HepG2 (cell line): Measurements from ENCODE around the gene AUP1. TPM values are rescaled to one million over a fixed set of nuclear protein-coding genes. Genes with fewer than 3 reads are reported as not detected.

Source experiments
- BCL3 ChIP-seq: sonication (generic); formaldehyde crosslinking; IDR thresholded peaks from 2 replicates; pipeline ENCODE4 v1.5.1; 2020; ENCODE audit warnings: mild to moderate bottlenecking, missing genetic modification reagents, moderate library complexity
- CREM ChIP-seq, 2 experiments: sonication (generic) in 1 of 2; formaldehyde crosslinking in 1 of 2; IDR thresholded peaks; 2 replicates each; pipeline versions ENCODE4 v1.4.0 to v1.6.1; 2016 to 2020; ENCODE audit warnings: antibody characterized with exemption in 1 of 2, mild to moderate bottlenecking in 1 of 2, missing genetic modification reagents in 1 of 2
- EED ChIP-seq: sonication (generic); formaldehyde crosslinking; IDR thresholded peaks from 2 replicates; pipeline ENCODE4 v1.5.0; 2020; ENCODE audit warnings: mild to moderate bottlenecking, missing genetic modification reagents
- HBP1 ChIP-seq: IDR thresholded peaks from 2 replicates; pipeline ENCODE4 v1.6.1; 2016; ENCODE audit warnings: low read depth, control low read depth
- NPAS2 ChIP-seq: sonication (generic); formaldehyde crosslinking; IDR thresholded peaks from 2 replicates; pipeline ENCODE4 v1.8.0; 2022; ENCODE audit warnings: mild to moderate bottlenecking, missing genetic modification reagents, borderline replicate concordance
- SNAPC2 ChIP-seq: sonication (generic); formaldehyde crosslinking; IDR thresholded peaks from 2 replicates; pipeline ENCODE4 v1.8.1; 2022; ENCODE audit warnings: mild to moderate bottlenecking, missing genetic modification reagents
- SSRP1 ChIP-seq: IDR thresholded peaks from 2 replicates; pipeline ENCODE4 v1.6.1; 2016; ENCODE audit warnings: control low read depth
- ZNF333 ChIP-seq: sonication (generic); formaldehyde crosslinking; IDR thresholded peaks from 2 replicates; pipeline ENCODE4 v1.4.0; 2020; ENCODE audit warnings: mild to moderate bottlenecking, missing genetic modification reagents, borderline replicate concordance
- ZNF605 ChIP-seq: sonication (generic); formaldehyde crosslinking; IDR thresholded peaks from 2 replicates; pipeline ENCODE4 v1.8.0; 2022; ENCODE audit warnings: mild to moderate bottlenecking, missing genetic modification reagents
- ZNF770 ChIP-seq: sonication (generic); formaldehyde crosslinking; IDR thresholded peaks from 2 replicates; pipeline ENCODE4 v1.5.0; 2020; ENCODE audit warnings: mild to moderate bottlenecking, missing genetic modification reagents
- polyA plus RNA-seq, 8 experiments: library from polyadenylated mRNA; depleted of rRNA in 3 of 8; stranded (reverse) in 7 of 8; unstranded in 1 of 8; fragments of >200 nt; fragmentation: Illumina TruSeq in 4 of 8; extraction: Trizol in 4 of 8; gene quantifications; 2 replicates each; pipeline versions ENCODE4 v1.2.1 to v1.2.3, GENCODE V29; 2011 to 2016; ENCODE audit warnings: low read depth in 4 of 8, missing spikeins in 1 of 8, mixed read lengths in 1 of 8; ENCODE audit not compliant: insufficient read depth in 1 of 8
- total RNA-seq, 5 experiments: library from RNA; depleted of rRNA; stranded (reverse); fragments of >200 nt; fragmentation: Illumina TruSeq; extraction: Trizol; gene quantifications; 2 replicates each; pipeline ENCODE4 v1.2.3, GENCODE V29; 2016; ENCODE audit warnings: low read depth in 1 of 5
- TF ChIP-seq, protein P1 (sequence below): sonication (generic); formaldehyde crosslinking; IDR thresholded peaks from 2 replicates; pipeline ENCODE4 v1.9.0; 2022; ENCODE audit warnings: low read depth, missing genetic modification reagents
- TF ChIP-seq, protein P2 (sequence below): sonication (generic); formaldehyde crosslinking; IDR thresholded peaks from 2 replicates; pipeline ENCODE4 v1.5.0; 2020; ENCODE audit warnings: mild to moderate bottlenecking, missing genetic modification reagents, borderline replicate concordance
- TF ChIP-seq, protein P3 (sequence below): sonication (generic); formaldehyde crosslinking; IDR thresholded peaks from 2 replicates; pipeline ENCODE4 v1.8.0; 2022; ENCODE audit warnings: missing genetic modification reagents, mild to moderate bottlenecking, inconsistent platforms, borderline replicate concordance

AUP1 gene
- total and polyA plus RNA-seq, 2 of the 13 experiments (the other 11 are each of a cell fraction or from before 2014, with no cell fraction given), result 174 to 267 TPM

DNA sequence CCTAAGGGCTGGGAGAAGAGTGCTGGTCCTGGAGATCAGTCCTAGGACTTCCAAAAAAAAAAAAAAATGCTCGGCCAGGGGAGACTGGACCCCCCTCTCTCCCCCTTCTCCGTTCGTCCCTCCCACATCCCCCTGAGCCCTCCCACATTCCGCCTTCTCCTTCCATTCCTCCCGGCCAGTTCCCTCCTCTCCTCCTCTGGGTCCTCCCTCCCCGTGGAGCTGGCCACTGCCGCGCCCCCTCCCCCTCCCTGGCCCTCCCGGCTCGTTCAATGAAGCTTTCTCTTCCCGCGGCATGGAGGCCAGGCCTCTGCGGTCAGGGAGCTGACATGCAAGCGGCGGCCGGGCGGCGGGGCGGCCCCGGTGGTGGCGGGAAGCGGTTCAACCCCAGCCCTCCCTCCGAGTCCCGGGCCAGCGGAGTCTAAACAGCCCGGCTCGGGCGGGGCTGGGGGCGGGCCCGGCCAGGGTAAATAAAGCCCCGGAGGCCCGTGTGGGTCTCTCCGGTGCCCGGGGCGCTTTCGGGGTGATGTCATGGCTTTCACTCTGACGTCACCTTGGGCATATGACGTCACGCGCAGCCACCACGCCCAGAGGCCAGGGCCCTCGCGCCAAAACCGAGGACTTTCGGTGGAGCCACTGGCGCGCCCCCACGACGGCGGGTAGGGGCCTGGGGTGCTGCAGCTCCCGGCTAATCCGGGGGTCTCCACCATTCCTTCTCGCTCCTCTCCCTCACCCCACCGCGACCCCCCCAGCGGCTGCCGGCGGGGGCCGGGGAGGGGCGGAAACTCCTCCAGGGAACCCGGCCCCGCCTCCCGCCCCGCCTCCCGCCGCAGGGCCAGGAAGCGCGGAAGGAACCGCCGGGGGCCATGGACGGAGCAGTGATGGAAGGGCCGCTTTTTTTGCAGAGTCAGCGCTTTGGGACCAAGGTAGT is 24.6 kb upstream of the AUP1 start, which contains the start of the genes DOK1 and LOXL3 (continued):
- TF ChIP-seq BCL3 (CRISPR knock-in tag) (no peak), ZNF333 (CRISPR knock-in tag) (0 out of 2 replicates have a peak, but pooled peaks have one; percentile 57), SNAPC2 (CRISPR knock-in tag) (peak; percentile 76; the same call in 1 of the 2 replicates), SSRP1 (CRISPR knock-in tag) (0 out of 2 replicates have a peak, but pooled peaks have one; percentile 73), HBP1 (CRISPR knock-in tag) (peak; percentile 23; the same call in 1 of the 2 replicates), ZNF605 (CRISPR knock-in tag) (0 out of 2 replicates have a peak, but pooled peaks have one; percentile 47), CREM (IDR thresholded peaks at IDR 0.05) (peak; percentile 94), CREM (CRISPR knock-in tag; IDR thresholded peaks at IDR 0.05) (peak; percentile 68; the same call in 1 of the 2 replicates), EED (CRISPR knock-in tag) (0 out of 2 replicates have a peak, but pooled peaks have one; percentile 28), NPAS2 (CRISPR knock-in tag) (0 out of 2 replicates have a peak, but pooled peaks have one; percentile 34), ZNF770 (CRISPR knock-in tag) (peak; percentile 83)
- TF ChIP-seq, protein P1, sequence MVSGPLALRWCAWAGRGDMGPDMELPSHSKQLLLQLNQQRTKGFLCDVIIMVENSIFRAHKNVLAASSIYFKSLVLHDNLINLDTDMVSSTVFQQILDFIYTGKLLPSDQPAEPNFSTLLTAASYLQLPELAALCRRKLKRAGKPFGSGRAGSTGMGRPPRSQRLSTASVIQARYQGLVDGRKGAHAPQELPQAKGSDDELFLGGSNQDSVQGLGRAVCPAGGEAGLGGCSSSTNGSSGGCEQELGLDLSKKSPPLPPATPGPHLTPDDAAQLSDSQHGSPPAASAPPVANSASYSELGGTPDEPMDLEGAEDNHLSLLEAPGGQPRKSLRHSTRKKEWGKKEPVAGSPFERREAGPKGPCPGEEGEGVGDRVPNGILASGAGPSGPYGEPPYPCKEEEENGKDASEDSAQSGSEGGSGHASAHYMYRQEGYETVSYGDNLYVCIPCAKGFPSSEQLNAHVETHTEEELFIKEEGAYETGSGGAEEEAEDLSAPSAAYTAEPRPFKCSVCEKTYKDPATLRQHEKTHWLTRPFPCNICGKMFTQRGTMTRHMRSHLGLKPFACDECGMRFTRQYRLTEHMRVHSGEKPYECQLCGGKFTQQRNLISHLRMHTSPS (CRISPR knock-in tag), result peak; percentile 17; the same call in 1 of the 2 replicates
- TF ChIP-seq, protein P2, sequence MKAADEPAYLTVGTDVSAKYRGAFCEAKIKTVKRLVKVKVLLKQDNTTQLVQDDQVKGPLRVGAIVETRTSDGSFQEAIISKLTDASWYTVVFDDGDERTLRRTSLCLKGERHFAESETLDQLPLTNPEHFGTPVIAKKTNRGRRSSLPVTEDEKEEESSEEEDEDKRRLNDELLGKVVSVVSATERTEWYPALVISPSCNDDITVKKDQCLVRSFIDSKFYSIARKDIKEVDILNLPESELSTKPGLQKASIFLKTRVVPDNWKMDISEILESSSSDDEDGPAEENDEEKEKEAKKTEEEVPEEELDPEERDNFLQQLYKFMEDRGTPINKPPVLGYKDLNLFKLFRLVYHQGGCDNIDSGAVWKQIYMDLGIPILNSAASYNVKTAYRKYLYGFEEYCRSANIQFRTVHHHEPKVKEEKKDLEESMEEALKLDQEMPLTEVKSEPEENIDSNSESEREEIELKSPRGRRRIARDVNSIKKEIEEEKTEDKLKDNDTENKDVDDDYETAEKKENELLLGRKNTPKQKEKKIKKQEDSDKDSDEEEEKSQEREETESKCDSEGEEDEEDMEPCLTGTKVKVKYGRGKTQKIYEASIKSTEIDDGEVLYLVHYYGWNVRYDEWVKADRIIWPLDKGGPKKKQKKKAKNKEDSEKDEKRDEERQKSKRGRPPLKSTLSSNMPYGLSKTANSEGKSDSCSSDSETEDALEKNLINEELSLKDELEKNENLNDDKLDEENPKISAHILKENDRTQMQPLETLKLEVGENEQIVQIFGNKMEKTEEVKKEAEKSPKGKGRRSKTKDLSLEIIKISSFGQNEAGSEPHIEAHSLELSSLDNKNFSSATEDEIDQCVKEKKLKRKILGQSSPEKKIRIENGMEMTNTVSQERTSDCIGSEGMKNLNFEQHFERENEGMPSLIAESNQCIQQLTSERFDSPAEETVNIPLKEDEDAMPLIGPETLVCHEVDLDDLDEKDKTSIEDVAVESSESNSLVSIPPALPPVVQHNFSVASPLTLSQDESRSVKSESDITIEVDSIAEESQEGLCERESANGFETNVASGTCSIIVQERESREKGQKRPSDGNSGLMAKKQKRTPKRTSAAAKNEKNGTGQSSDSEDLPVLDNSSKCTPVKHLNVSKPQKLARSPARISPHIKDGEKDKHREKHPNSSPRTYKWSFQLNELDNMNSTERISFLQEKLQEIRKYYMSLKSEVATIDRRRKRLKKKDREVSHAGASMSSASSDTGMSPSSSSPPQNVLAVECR, result peak; percentile 34; the same call in 1 of the 2 replicates
- TF ChIP-seq, protein P3, sequence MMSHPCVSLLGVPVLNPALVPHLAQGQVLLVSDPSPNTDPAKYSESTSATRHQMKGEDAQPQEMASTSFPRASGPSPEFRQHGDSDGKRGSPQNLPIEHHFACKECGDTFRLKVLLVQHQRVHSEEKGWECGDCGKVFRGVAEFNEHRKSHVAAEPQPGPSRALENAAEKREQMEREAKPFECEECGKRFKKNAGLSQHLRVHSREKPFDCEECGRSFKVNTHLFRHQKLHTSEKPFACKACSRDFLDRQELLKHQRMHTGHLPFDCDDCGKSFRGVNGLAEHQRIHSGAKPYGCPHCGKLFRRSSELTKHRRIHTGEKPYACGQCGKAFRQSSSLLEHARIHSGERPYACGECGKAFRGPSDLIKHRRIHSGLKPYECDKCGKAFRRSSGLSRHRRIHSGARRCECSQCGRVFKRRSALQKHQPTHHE (CRISPR knock-in tag), result no peak
